IPS DF 6.9 (cell line): ENCODE results near the gene ZFPM1.

Source experiments
- DNase-seq: peaks from one replicate; pipeline ENCODE4 v3.0.0-alpha.2; 2013; ENCODE audit warnings: low read depth, low spot score
- H3K27ac ChIP-seq: one replicate; pipeline ENCODE4 v1.5.1; 2013; ENCODE audit warnings: low read length, control low read depth
- H3K27me3 ChIP-seq: 2 replicates; pipeline ENCODE4 v1.6.1; 2013; ENCODE audit warnings: mild to moderate bottlenecking, low read length; ENCODE audit not compliant: control insufficient read depth, insufficient read depth
- H3K36me3 ChIP-seq: 2 replicates; pipeline ENCODE4 v1.6.1; 2013; ENCODE audit warnings: low read length; ENCODE audit not compliant: control insufficient read depth, insufficient read depth
- H3K4me1 ChIP-seq: 2 replicates; pipeline ENCODE4 v1.6.1; 2013; ENCODE audit warnings: low read length; ENCODE audit not compliant: control insufficient read depth, insufficient read depth
- H3K4me3 ChIP-seq: 2 replicates; pipeline ENCODE4 v1.5.1; 2013; ENCODE audit warnings: mild to moderate bottlenecking, low read length
- H3K9me3 ChIP-seq: 2 replicates; pipeline ENCODE4 v1.6.1; 2013; ENCODE audit warnings: low read length, inconsistent platforms; ENCODE audit not compliant: control insufficient read depth, insufficient read depth
- WGBS: extraction: QIAGEN DNeasy Blood & Tissue Kit; methylation state at CpG from one replicate; pipeline ENCODE4 v1.1.7; 2013; ENCODE audit warnings: mixed read lengths, missing lambda C conversion rate; ENCODE audit not compliant: insufficient read length, insufficient coverage; 5-methylcytosine and 5-hydroxymethylcytosine counted together

The ZFPM1 gene

GRCh38 chr16:88535857-88536222 lies 82.8 kb downstream of the ZFPM1 start:
- no peaks in the 10 kb centered on the region for H3K9me3 ChIP-seq
- H3K36me3 ChIP-seq: no peaks in the 10 kb centered on the region
- H3K27me3 ChIP-seq: no peaks in the 10 kb centered on the region
- no peak overlapping the region for H3K27ac ChIP-seq
- no peak for DNase-seq
- no CpG with 5 or more reads among the region's 9 CpGs for WGBS
- H3K4me3 ChIP-seq: no peak overlapping the region
- peaks cover 5% of the 10 kb centered on the region for H3K4me1 ChIP-seq

- no CpG with 5 or more reads among the region's 11 CpGs for WGBS
- H3K4me3 ChIP-seq: no peak overlapping the region
- DNase-seq: no peak
- H3K27me3 ChIP-seq: no peaks in the 10 kb centered on the region
- no peaks in the 10 kb centered on the region for H3K36me3 ChIP-seq
- H3K9me3 ChIP-seq: no peaks in the 10 kb centered on the region
- peaks cover 5% of the 10 kb centered on the region for H3K4me1 ChIP-seq
- H3K27ac ChIP-seq: no peak overlapping the region
Observed at GRCh38 chr16:88536510-88536909, 83.4 kb downstream of the ZFPM1 start.

- H3K36me3 ChIP-seq: no peaks in the 10 kb centered on the region
- H3K4me1 ChIP-seq: peaks cover 5% of the 10 kb centered on the region
- no peaks in the 10 kb centered on the region for H3K27me3 ChIP-seq
- no CpG with 5 or more reads among the region's 31 CpGs for WGBS
- H3K9me3 ChIP-seq: no peaks in the 10 kb centered on the region
- no peak for DNase-seq
- no peak overlapping the region for H3K4me3 ChIP-seq
- H3K27ac ChIP-seq: no peak overlapping the region
Observed at GRCh38 chr16:88536971-88537751, 84.1 kb downstream of the ZFPM1 start.

- Histone ChIP-seq H3K4me1 (peaks cover 2% of the 10 kb centered on the region; the same call in 1 of the 2 replicates), H3K9me3 (no peaks in the 10 kb centered on the region), H3K27me3 (no peaks in the 10 kb centered on the region), H3K4me3 (no peak overlapping the region), H3K27ac (no peak overlapping the region), H3K36me3 (no peaks in the 10 kb centered on the region)
- DNase-seq: no peak
- WGBS: no CpG with 5 or more reads among the region's 4 CpGs
Observed at GRCh38 chr16:88537859-88538258, 84.8 kb downstream of the ZFPM1 start.

- H3K4me3 ChIP-seq: no peak overlapping the region
- no peak overlapping the region for H3K27ac ChIP-seq
- H3K27me3 ChIP-seq: no peaks in the 10 kb centered on the region
- H3K4me1 ChIP-seq: no peaks in the 10 kb centered on the region
- H3K9me3 ChIP-seq: no peaks in the 10 kb centered on the region
- no CpG with 5 or more reads among the region's 23 CpGs for WGBS
- H3K36me3 ChIP-seq: no peaks in the 10 kb centered on the region
- DNase-seq: no peak
Observed at GRCh38 chr16:88538366-88539060, 85.4 kb downstream of the ZFPM1 start.

- no peaks in the 10 kb centered on the region for H3K27me3 ChIP-seq
- no peak for DNase-seq
- no peak overlapping the region for H3K27ac ChIP-seq
- no peaks in the 10 kb centered on the region for H3K4me1 ChIP-seq
- no CpG with 5 or more reads among the region's 12 CpGs for WGBS
- no peaks in the 10 kb centered on the region for H3K9me3 ChIP-seq
- H3K4me3 ChIP-seq: no peak overlapping the region
- H3K36me3 ChIP-seq: no peaks in the 10 kb centered on the region
Observed at GRCh38 chr16:88539261-88539651, 86.2 kb downstream of the ZFPM1 start.

GRCh38 chr16:88539652-88540345 lies 86.7 kb downstream of the ZFPM1 start:
- DNase-seq: no peak
- Histone ChIP-seq H3K36me3 (no peaks in the 10 kb centered on the region), H3K27me3 (no peaks in the 10 kb centered on the region; the same call in 1 of the 2 replicates), H3K4me1 (no peaks in the 10 kb centered on the region), H3K9me3 (no peaks in the 10 kb centered on the region), H3K27ac (no peak overlapping the region), H3K4me3 (no peak overlapping the region)
- WGBS: no CpG with 5 or more reads among the region's 26 CpGs

- no peak overlapping the region for H3K27ac ChIP-seq
- WGBS: no CpG with 5 or more reads among the region's 20 CpGs
- no peak for DNase-seq
- H3K4me1 ChIP-seq: no peaks in the 10 kb centered on the region
- H3K36me3 ChIP-seq: no peaks in the 10 kb centered on the region
- H3K4me3 ChIP-seq: no peak overlapping the region
- H3K9me3 ChIP-seq: no peaks in the 10 kb centered on the region
- H3K27me3 ChIP-seq: peaks cover 4% of the 10 kb centered on the region; the same call in 1 of the 2 replicates
Observed at GRCh38 chr16:88540346-88540977, 87.4 kb downstream of the ZFPM1 start.

- no peaks in the 10 kb centered on the region for H3K9me3 ChIP-seq
- H3K27ac ChIP-seq: no peak overlapping the region
- peaks cover 16% of the 10 kb centered on the region; the same call in 1 of the 2 replicates for H3K27me3 ChIP-seq
- no peaks in the 10 kb centered on the region for H3K4me1 ChIP-seq
- WGBS: no CpG with 5 or more reads among the region's 15 CpGs
- no peak for DNase-seq
- no peak overlapping the region for H3K4me3 ChIP-seq
- no peaks in the 10 kb centered on the region for H3K36me3 ChIP-seq
Observed at GRCh38 chr16:88541831-88542616, 88.9 kb downstream of the ZFPM1 start.
